Hematopoietic multipotent progenitor cell treated with erythropoietin and hydrocortisone succinate and interleukin-3 and kit ligand, for 4 days (in vitro differentiated cells): ENCODE measurements around the gene TRIML2.

Source experiments
- DNase-seq: peaks from one replicate; pipeline ENCODE4 v3.0.0-alpha.2; 2015

The TRIML2 gene

DNA sequence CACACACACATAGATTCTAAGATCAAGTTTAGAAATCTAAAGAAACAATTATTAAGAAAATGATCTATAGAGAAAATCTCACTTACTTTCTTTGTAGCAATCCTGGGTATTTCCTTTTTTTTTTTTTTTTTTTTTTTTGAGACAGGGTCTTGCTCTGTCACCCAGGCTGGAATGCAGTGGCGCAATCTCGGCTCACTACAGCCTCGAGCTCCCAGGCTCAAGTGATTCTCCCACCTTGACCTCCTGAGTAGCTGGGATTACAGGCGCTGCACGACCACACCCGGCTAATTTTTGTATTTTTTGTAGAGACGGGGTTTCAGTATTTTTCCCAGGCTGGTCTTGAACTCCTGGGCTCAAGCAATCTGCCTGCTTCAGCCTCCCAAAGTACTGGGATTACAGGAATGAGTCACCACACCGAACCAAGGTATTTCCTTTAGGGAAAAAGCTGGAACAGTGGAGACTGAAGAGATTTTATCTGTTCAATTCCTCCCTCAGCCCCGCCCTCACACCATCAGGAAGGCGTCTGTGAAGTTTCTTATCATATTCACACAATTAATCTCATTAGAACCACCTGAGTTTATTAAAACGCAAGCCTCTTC is at the start of gene TRIML2:
Gene TRIML2, minus strand, starts transcription at position 447 of the 599 bp plus-strand sequence. CDS start 4,235 bp downstream, outside the sequence.
- no peak for DNase-seq

- no peak for DNase-seq
Measured at GRCh38 chr4:188158336-188158735, 48.9 kb upstream of the TRIML2 start.

DNA sequence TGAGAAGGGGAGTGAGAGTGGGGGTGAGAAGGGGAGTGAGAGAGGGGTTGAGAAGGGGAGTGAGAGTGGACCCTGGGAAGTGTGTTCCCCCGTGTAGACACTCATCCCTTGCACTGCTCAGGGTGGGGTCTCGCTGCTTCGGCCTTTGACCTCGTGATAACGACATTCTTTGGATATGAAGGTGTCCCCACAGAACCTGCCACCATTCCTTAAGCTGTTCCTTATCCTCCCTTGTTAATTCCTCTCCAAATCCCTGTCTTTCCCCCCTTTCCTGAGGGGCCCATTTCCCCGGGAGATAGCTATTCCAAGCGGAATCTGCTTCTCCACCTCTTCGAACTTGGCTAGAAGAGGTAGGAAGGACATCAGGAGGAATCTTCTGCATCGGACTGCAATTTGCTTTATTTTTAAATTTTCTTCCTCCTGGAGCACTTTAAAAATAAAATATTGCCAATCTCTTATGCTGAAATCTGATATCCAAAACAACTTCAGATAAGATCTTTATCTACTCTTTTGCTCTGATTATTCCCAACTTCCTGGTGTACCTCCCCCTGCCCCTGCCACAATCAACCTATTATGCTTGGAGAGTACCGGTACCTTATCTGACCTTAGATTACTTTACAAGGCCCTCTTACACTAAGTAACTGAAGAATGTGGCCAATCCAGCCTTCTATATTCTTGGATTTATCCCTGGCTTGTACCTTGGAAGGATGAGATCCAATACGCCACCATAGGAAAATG is 45.4 kb upstream of the TRIML2 start:
- no peak for DNase-seq

DNA sequence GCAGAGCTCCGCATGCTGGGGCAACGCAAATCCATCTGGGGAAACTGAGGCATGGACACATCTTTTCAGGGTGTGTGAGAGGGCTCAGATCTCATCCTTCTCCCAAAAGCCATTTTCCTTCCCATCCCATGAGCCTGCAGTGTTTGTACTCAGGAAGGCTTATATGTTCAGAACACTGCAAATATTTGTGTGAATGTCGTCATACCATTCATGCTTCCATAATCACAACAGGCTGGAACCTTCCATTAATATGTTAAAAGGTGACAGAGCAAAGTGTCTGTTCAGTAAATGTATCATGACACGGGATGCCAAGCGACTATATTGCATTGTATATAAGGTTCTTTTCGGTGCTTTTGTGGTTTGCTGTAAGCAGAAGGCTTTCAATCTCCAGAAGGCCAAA is 38.4 kb upstream of the TRIML2 start:
- no peak for DNase-seq

- no peak for DNase-seq
Measured at GRCh38 chr4:188147176-188147575, 37.8 kb upstream of the TRIML2 start.

DNA sequence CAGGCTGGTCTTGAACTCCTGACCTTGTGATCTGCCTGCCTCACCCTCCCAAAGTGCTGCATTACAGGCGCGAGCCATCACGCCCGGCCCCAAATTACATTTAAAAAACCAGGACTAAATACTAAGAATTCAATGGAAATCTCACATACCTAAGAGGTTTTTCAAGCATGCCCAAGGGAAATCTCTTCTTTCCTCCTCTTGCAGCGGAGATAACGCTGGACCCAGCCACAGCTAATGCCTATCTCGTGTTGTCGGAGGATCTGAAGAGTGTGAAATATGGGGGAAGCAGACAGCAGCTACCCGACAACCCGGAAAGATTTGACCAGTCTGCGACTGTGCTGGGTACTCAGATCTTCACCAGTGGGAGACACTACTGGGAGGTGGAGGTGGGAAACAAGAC is 37.2 kb upstream of the TRIML2 start:
- DNase-seq, result no peak

- DNase-seq, result no peak
Measured at GRCh38 chr4:188145601-188146000, 36.2 kb upstream of the TRIML2 start.

- no peak for DNase-seq
Measured at GRCh38 chr4:188143731-188144130, 34.3 kb upstream of the TRIML2 start.

DNA sequence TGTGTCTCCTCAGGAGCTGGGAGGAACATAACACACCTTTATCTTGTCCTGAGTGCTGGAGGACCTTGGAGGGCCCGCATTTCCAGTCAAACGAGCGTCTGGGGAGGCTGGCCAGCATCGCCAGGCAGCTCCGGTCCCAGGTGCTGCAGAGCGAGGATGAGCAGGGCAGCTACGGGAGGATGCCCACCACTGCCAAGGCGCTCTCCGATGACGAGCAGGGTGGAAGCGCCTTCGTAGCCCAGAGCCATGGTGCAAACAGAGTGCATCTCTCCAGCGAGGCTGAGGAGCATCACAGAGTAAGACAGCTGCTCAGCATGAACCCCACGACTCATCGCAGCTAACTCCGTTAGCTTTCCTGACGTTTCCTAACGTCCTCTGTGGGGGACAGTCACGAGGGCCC is 30.3 kb upstream of the TRIML2 start:
- no peak for DNase-seq

GRCh38 chr4:188139141-188139540 is 29.7 kb upstream of the TRIML2 start, which contains the start of gene TRIML1:
Gene TRIML1, plus strand, starts transcription at chr4:188139441. Its CDS starts 118 bp downstream, at chr4:188139559.
- DNase-seq, result no peak

- no peak for DNase-seq
Measured at GRCh38 chr4:188138227-188138626, 28.8 kb upstream of the TRIML2 start.

DNA sequence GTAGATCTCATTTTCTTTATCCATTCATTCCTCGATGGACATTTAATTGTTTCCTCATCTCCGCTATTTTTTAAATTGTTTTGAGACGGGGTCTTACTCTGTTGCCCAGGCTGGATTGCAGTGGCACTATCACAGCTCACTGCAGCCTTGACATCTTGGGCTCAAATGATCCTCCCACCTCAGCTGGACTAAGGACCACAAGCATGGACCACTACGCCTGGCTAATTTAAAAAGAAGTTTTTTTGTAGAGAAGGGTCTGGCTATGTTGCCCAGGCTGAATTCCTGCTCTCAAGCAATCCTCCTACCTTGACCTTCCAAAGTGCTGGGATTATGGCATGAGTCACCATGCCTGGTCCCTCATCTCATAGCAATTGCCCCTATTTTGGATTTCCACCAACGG is 22.8 kb upstream of the TRIML2 start:
- no peak for DNase-seq

GRCh38 chr4:188130355-188130754 is 21.0 kb upstream of the TRIML2 start:
- DNase-seq, result no peak

GRCh38 chr4:188127214-188127874 is 17.9 kb upstream of the TRIML2 start:
- DNase-seq, result no peak

- DNase-seq, result no peak
Measured at GRCh38 chr4:188121530-188121929, 12.1 kb upstream of the TRIML2 start.

GRCh38 chr4:188117631-188118324 is 8.4 kb upstream of the TRIML2 start:
- no peak for DNase-seq

DNA sequence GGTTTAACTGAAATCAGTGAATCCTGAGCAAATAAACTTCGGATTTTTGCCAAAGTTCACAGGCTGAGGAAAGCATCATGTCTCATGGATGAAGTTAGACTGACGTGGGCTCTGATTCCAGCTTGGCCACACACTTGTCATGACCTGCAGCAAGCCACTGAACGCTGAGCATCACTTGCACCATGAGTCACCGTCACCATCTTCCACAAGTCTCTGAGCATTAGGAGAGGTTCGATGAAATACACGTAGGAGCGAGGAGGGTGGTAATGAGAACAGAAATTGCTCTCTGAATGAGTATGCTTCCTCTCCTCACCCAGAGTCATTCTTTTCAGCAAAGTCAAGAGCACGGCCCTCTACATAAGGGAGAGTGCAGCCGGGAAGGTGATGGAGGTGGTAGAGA is 3.8 kb upstream of the TRIML2 start:
- no peak for DNase-seq

GRCh38 chr4:188111955-188112354 is 2.6 kb upstream of the TRIML2 start:
- no peak for DNase-seq

GRCh38 chr4:188110741-188111471 is 1.5 kb upstream of the TRIML2 start:
- DNase-seq, result no peak

DNA sequence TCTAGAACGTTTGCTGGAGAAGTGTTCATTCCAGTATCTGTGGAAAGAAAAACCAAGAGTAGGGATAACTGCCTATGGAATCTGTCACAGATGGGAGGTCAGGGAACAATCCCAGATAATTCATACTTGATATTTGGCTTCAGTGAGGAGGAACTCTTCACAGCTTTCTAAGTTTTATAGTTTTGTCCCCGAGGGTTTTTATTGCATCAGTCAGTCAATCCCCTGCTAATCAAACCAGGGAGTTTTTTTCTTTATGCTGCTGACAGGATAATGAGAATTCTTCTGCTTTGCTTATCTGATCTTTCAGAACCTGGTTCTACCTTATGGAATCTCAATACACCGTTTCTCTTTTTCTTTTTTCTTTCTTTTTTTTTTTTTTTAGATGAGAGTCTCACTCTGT is 633 bp upstream of the TRIML2 start:
- DNase-seq, result no peak

DNA sequence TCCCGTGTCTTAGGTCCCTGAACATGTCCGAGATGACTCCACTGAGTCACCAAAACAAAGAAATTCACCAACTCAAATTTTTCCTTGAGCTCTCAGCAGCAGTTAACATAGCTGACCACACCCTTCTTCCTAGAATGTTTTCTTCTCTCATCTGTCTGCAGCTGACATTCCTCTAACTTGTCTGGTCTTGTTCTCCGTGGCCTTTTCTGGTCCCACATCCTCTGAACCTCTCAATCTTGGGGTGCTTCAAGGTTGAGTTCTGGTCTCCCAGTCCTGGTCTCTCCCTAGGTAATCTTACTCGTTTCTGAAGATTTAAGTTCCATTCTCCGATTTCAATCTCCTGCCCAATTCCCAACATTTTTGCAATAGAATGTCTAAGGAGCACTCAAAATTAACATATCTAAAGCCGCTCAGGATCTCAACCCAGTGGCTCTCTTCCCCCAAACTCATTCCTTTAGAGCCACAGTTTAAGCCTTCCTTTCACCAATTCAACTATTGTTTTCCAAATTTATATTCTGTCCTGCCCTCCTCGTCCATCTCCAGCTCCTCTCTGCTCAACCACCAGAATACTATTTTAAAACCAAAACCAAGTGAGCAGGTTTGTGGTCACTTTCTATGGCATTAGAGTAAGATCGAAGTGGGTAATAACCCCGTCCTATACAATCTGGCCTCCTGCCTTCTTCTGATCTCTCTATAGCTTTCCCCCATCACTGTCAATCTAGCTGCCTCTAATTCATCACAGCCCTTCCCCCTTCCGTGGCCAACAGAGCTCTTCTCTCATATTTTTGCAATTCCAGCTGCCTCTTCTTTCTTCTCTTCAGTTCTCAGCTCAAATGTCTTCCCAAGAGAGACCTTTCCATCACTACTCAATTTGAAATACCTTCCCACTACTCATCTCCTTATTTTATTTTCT is 1.2 kb downstream of the TRIML2 start:
- DNase-seq, result no peak

DNA sequence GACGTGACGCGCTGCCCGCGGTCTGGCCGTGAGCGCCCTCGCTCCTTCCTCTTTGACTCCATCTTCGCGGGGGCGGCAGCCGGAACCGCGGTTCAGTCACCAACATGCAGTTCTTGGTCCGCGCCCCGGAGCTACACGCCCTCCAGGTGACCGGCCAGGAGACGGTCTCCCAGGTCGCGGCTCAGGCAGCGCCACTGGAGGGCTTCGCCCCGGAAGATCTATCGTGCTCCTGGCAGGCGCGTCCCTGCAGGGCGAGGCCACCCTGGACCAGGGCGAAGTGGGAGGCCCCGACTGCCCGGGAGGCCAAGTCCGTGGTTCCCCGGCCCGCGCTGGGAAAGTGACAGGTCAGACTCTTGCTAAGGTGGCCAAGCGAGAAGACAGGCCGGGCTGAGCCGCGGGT is 2.9 kb downstream of the TRIML2 start:
- DNase-seq, result no peak
